ENCODE results near the gene USP10.

USP10 gene

GRCh38 chr16:84712801-84713775, 13.3 kb downstream of the USP10 start:
- peaks cover 14% of the 10 kb centered on the region for H3K4me1 ChIP-seq (ENCODE audit: control insufficient read depth, low read depth, low read length)
- H3K27ac ChIP-seq (ENCODE audit: low read depth, low read length) = no peak overlapping the region
- no peak overlapping the region for H3K4me2 ChIP-seq (ENCODE audit: low read length)
- H3K79me1 ChIP-seq (ENCODE audit: low read length) = peaks cover 18% of the 10 kb centered on the region
- no CpG with 5 or more reads among the region's 13 CpGs for WGBS (ENCODE audit: extremely low coverage, insufficient coverage, low lambda C conversion rate)
- H3K4ac ChIP-seq (ENCODE audit: low read depth, low read length) = no peak overlapping the region
- no peak overlapping the region for H4K5ac ChIP-seq (ENCODE audit: low read length)
- H3K27me3 ChIP-seq (ENCODE audit: insufficient read depth, low read length, poor library complexity) = no peaks in the 10 kb centered on the region
- no peak overlapping the region for H2BK120ac ChIP-seq (ENCODE audit: low read depth, low read length)
- no peak overlapping the region for H3K56ac ChIP-seq (ENCODE audit: low read length)
- no peak overlapping the region for H3K23ac ChIP-seq (ENCODE audit: low read length)
- no peak overlapping the region for H3K18ac ChIP-seq (ENCODE audit: low read length)
- H3K9ac ChIP-seq (ENCODE audit: low read length) = no peak overlapping the region
- H3K79me2 ChIP-seq (ENCODE audit: control insufficient read depth, insufficient read depth, low read length) = peaks cover 97% of the 10 kb centered on the region
- no peaks in the 10 kb centered on the region for H3K36me3 ChIP-seq (ENCODE audit: control insufficient read depth, insufficient read depth, low read length)
- no peak overlapping the region for H2AK5ac ChIP-seq (ENCODE audit: low read length)
- no peak for DNase-seq
- H2BK15ac ChIP-seq (replicated peaks; ENCODE audit: low read depth) = no peak overlapping the region
- no peak overlapping the region for H4K8ac ChIP-seq (ENCODE audit: low read depth, low read length)
- no peak overlapping the region for H2BK5ac ChIP-seq (ENCODE audit: low read length)
- H3K4me3 ChIP-seq (ENCODE audit: low read length) = no peak overlapping the region

- Histone ChIP-seq H3K56ac (ENCODE audit: low read length) (no peak overlapping the region), H3K18ac (ENCODE audit: low read length) (no peak overlapping the region), H3K23ac (ENCODE audit: low read length) (no peak overlapping the region), H4K8ac (ENCODE audit: low read depth, low read length) (no peak overlapping the region), H3K4me1 (ENCODE audit: control insufficient read depth, low read depth, low read length) (peaks cover 11% of the 10 kb centered on the region), H3K79me2 (ENCODE audit: control insufficient read depth, insufficient read depth, low read length) (peaks cover 95% of the 10 kb centered on the region), H3K4ac (ENCODE audit: low read depth, low read length) (no peak overlapping the region), H3K9ac (ENCODE audit: low read length) (no peak overlapping the region), H3K4me2 (ENCODE audit: low read length) (no peak overlapping the region), H3K4me3 (ENCODE audit: low read length) (no peak overlapping the region), H2BK5ac (ENCODE audit: low read length) (no peak overlapping the region), H2BK15ac (replicated peaks; ENCODE audit: low read depth) (no peak overlapping the region), H2BK120ac (ENCODE audit: low read depth, low read length) (no peak overlapping the region), H3K36me3 (ENCODE audit: control insufficient read depth, insufficient read depth, low read length) (no peaks in the 10 kb centered on the region), H3K79me1 (ENCODE audit: low read length) (peaks cover 18% of the 10 kb centered on the region), H3K27me3 (ENCODE audit: insufficient read depth, low read length, poor library complexity) (no peaks in the 10 kb centered on the region), H2AK5ac (ENCODE audit: low read length) (no peak overlapping the region), H3K27ac (ENCODE audit: low read depth, low read length) (no peak overlapping the region), H4K5ac (ENCODE audit: low read length) (no peak overlapping the region)
- no peak for DNase-seq
- WGBS (ENCODE audit: extremely low coverage, insufficient coverage, low lambda C conversion rate) = no CpG with 5 or more reads among the region's 6 CpGs
Observed at GRCh38 chr16:84714028-84714427, 14.2 kb downstream of the USP10 start.

DNA sequence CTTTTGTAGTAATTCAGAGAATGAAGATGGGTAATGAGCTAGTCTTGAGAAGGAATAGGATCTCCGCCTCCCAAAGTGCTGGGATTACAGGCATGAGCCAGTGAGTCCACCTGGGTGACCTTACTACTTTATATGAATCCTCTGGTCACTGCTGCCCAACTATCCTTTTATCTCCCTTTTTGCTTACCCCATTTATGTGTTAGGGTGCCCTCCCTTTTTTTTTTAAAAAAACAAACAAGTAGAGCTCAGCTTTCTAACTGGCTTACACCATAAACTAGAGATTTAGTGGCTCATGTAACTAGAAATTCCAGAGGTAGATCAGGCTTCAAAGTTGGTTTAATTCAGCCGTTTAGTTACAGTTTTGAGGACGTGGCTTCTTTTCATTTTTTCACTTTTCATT, 15.6 kb downstream of the USP10 start:
- Histone ChIP-seq H3K79me1 (ENCODE audit: low read length) (peaks cover 20% of the 10 kb centered on the region), H3K18ac (ENCODE audit: low read length) (no peak overlapping the region), H3K56ac (ENCODE audit: low read length) (no peak overlapping the region), H3K4me2 (ENCODE audit: low read length) (no peak overlapping the region), H3K4ac (ENCODE audit: low read depth, low read length) (no peak overlapping the region), H3K79me2 (ENCODE audit: control insufficient read depth, insufficient read depth, low read length) (peaks cover 94% of the 10 kb centered on the region), H3K9ac (ENCODE audit: low read length) (no peak overlapping the region), H3K4me3 (ENCODE audit: low read length) (no peak overlapping the region), H3K36me3 (ENCODE audit: control insufficient read depth, insufficient read depth, low read length) (no peaks in the 10 kb centered on the region), H2BK5ac (ENCODE audit: low read length) (no peak overlapping the region), H3K23ac (ENCODE audit: low read length) (no peak overlapping the region), H3K27ac (ENCODE audit: low read depth, low read length) (no peak overlapping the region), H4K5ac (ENCODE audit: low read length) (no peak overlapping the region), H3K4me1 (ENCODE audit: control insufficient read depth, low read depth, low read length) (peaks cover 10% of the 10 kb centered on the region), H4K8ac (ENCODE audit: low read depth, low read length) (no peak overlapping the region), H3K27me3 (ENCODE audit: insufficient read depth, low read length, poor library complexity) (no peaks in the 10 kb centered on the region), H2AK5ac (ENCODE audit: low read length) (no peak overlapping the region), H2BK15ac (replicated peaks; ENCODE audit: low read depth) (no peak overlapping the region), H2BK120ac (ENCODE audit: low read depth, low read length) (no peak overlapping the region)
- DNase-seq = no peak
- WGBS (ENCODE audit: extremely low coverage, insufficient coverage, low lambda C conversion rate) = no CpG with 5 or more reads among the region's 3 CpGs

- Histone ChIP-seq H4K8ac (ENCODE audit: low read depth, low read length) (no peak overlapping the region), H3K79me1 (ENCODE audit: low read length) (peaks cover 20% of the 10 kb centered on the region), H3K79me2 (ENCODE audit: control insufficient read depth, insufficient read depth, low read length) (peaks cover 94% of the 10 kb centered on the region), H3K9ac (ENCODE audit: low read length) (no peak overlapping the region), H3K18ac (ENCODE audit: low read length) (no peak overlapping the region), H2AK5ac (ENCODE audit: low read length) (no peak overlapping the region), H3K4me1 (ENCODE audit: control insufficient read depth, low read depth, low read length) (peaks cover 10% of the 10 kb centered on the region), H2BK5ac (ENCODE audit: low read length) (no peak overlapping the region), H2BK15ac (replicated peaks; ENCODE audit: low read depth) (no peak overlapping the region), H3K4me2 (ENCODE audit: low read length) (no peak overlapping the region), H3K36me3 (ENCODE audit: control insufficient read depth, insufficient read depth, low read length) (no peaks in the 10 kb centered on the region), H3K27ac (ENCODE audit: low read depth, low read length) (no peak overlapping the region), H4K5ac (ENCODE audit: low read length) (no peak overlapping the region), H3K23ac (ENCODE audit: low read length) (no peak overlapping the region), H3K27me3 (ENCODE audit: insufficient read depth, low read length, poor library complexity) (no peaks in the 10 kb centered on the region), H3K4me3 (ENCODE audit: low read length) (no peak overlapping the region), H2BK120ac (ENCODE audit: low read depth, low read length) (no peak overlapping the region), H3K56ac (ENCODE audit: low read length) (no peak overlapping the region), H3K4ac (ENCODE audit: low read depth, low read length) (no peak overlapping the region)
- no peak for DNase-seq
- WGBS (ENCODE audit: extremely low coverage, insufficient coverage, low lambda C conversion rate) = no CpG with 5 or more reads among the region's 7 CpGs
Observed at GRCh38 chr16:84715854-84716253, 16.1 kb downstream of the USP10 start.

- Histone ChIP-seq H3K9ac (ENCODE audit: low read length) (no peak overlapping the region), H4K5ac (ENCODE audit: low read length) (no peak overlapping the region), H3K4me2 (ENCODE audit: low read length) (no peak overlapping the region), H3K27ac (ENCODE audit: low read depth, low read length) (no peak overlapping the region), H3K36me3 (ENCODE audit: control insufficient read depth, insufficient read depth, low read length) (no peaks in the 10 kb centered on the region), H3K79me2 (ENCODE audit: control insufficient read depth, insufficient read depth, low read length) (peaks cover 94% of the 10 kb centered on the region), H2BK5ac (ENCODE audit: low read length) (no peak overlapping the region), H2BK15ac (replicated peaks; ENCODE audit: low read depth) (no peak overlapping the region), H3K56ac (ENCODE audit: low read length) (no peak overlapping the region), H3K23ac (ENCODE audit: low read length) (no peak overlapping the region), H2AK5ac (ENCODE audit: low read length) (no peak overlapping the region), H3K79me1 (ENCODE audit: low read length) (peaks cover 17% of the 10 kb centered on the region), H2BK120ac (ENCODE audit: low read depth, low read length) (no peak overlapping the region), H3K18ac (ENCODE audit: low read length) (no peak overlapping the region), H3K4ac (ENCODE audit: low read depth, low read length) (no peak overlapping the region), H3K4me1 (ENCODE audit: control insufficient read depth, low read depth, low read length) (peaks cover 7% of the 10 kb centered on the region), H3K27me3 (ENCODE audit: insufficient read depth, low read length, poor library complexity) (no peaks in the 10 kb centered on the region), H4K8ac (ENCODE audit: low read depth, low read length) (no peak overlapping the region), H3K4me3 (ENCODE audit: low read length) (no peak overlapping the region)
- no peak for DNase-seq
- WGBS (ENCODE audit: extremely low coverage, insufficient coverage, low lambda C conversion rate) = no CpG with 5 or more reads among the region's 7 CpGs
Observed at GRCh38 chr16:84716740-84717139, 16.9 kb downstream of the USP10 start.

All from mesendoderm (in vitro differentiated cells).